GM12878 (cell line): ENCODE data around the gene SPAG16. TPM values are rescaled to one million over a fixed set of nuclear protein-coding genes. Genes with fewer than 3 reads are reported as not detected.

Experiments
- ATAC-seq: fragments of 200-7000 bp; cut with Tn5 transposase; 3 replicates; pipeline ENCODE4 v1.9.1; 2020; ENCODE audit warnings: mild to moderate bottlenecking, moderate library complexity
- BruUV-seq: library from RNA; stranded (reverse); fragments of 400-500 nt; replicated peaks from 2 replicates; lab custom pipeline; 2021; lab: Mats Ljungman, UMichigan
- CTCF ChIA-PET: fragments of 300-600 bp; sonication (Branson Sonifier 250); formaldehyde crosslinking; extraction: SDS; loops from one replicate; lab custom pipeline; 2021; ENCODE audit warnings: inconsistent platforms; lab: Yijun Ruan, JAX
- POLR2A ChIA-PET: fragments of 350-600 bp; formaldehyde crosslinking; extraction: SDS; loops from one replicate; lab custom pipeline; 2021; ENCODE audit warnings: inconsistent platforms; lab: Charles Lee
- RAD21 ChIA-PET: fragments of 300-600 bp; sonication (Branson Sonifier 250); formaldehyde crosslinking; loops from one replicate; lab custom pipeline; 2023; ENCODE audit warnings: antibody characterized with exemption; ENCODE audit not compliant: unreplicated experiment; lab: Charles Lee
- SMC1A ChIA-PET: fragments of 300-600 bp; sonication (Branson Sonifier 250); formaldehyde crosslinking; loops from one replicate; lab custom pipeline; 2023; ENCODE audit not compliant: unreplicated experiment, uncharacterized antibody; lab: Charles Lee
- DNase-seq: peaks from one replicate; pipeline ENCODE4 v3.0.0-alpha.2; 2011; ENCODE audit warnings: low read depth, low spot score
- FAIRE-seq: peaks from 3 replicates; lab custom pipeline; 2011; peaks lifted over from hg19 to GRCh38; lab: Jason Lieb, UNC
- H2AFZ ChIP-seq: 2 replicates; pipeline ENCODE4 v1.6.0; 2011; ENCODE audit warnings: low read depth, low read length, control low read depth; ENCODE audit not compliant: control insufficient read depth
- H3K27ac ChIP-seq: 2 replicates; pipeline ENCODE4 v1.5.1; 2011; ENCODE audit warnings: control low read depth; ENCODE audit not compliant: control insufficient read depth, insufficient read depth
- H3K27me3 ChIP-seq, 2 experiments: replicated peaks in 1 of 2; 2 replicates each; pipeline versions ENCODE4 v1.6.0 to v1.6.1; 2011; ENCODE audit warnings: low read length in 1 of 2; ENCODE audit not compliant: control insufficient read depth in 2 of 2, insufficient read depth in 2 of 2
- H3K36me3 ChIP-seq, 2 experiments: 2 replicates each; pipeline ENCODE4 v1.5.1; 2011; ENCODE audit warnings: low read length in 1 of 2; ENCODE audit not compliant: control insufficient read depth in 2 of 2, insufficient read depth in 2 of 2
- H3K4me1 ChIP-seq: 2 replicates; pipeline ENCODE4 v1.6.1; 2011; ENCODE audit warnings: mild to moderate bottlenecking, low read length, moderate library complexity, mixed read lengths; ENCODE audit not compliant: control insufficient read depth, insufficient read depth
- H3K4me2 ChIP-seq: 2 replicates; pipeline ENCODE4 v1.6.0; 2011; ENCODE audit warnings: control low read depth; ENCODE audit not compliant: control insufficient read depth, insufficient read depth
- H3K4me3 ChIP-seq: fragments of 200-600 bp; sonication (generic); 2 replicates; pipeline ENCODE4 v1.5.1; 2016
- H3K79me2 ChIP-seq: 2 replicates; pipeline ENCODE4 v1.6.0; 2011; ENCODE audit warnings: low read length; ENCODE audit not compliant: control insufficient read depth, insufficient read depth
- H3K9ac ChIP-seq: 2 replicates; pipeline ENCODE4 v1.8.0; 2011; ENCODE audit warnings: low read length, control low read depth, mixed read lengths; ENCODE audit not compliant: control insufficient read depth, insufficient read depth
- H3K9me3 ChIP-seq: replicated peaks from 3 replicates; pipeline ENCODE4 v1.5.1; 2011; ENCODE audit warnings: mild to moderate bottlenecking, low read length; ENCODE audit not compliant: control insufficient read depth, insufficient read depth
- H4K20me1 ChIP-seq: 2 replicates; pipeline ENCODE4 v1.6.0; 2011; ENCODE audit not compliant: control insufficient read depth, insufficient read depth
- CBFB ChIP-seq: IDR thresholded peaks from 2 replicates; pipeline ENCODE4 v1.6.1; 2016; ENCODE audit warnings: antibody characterized with exemption, low read depth
- CREB1 ChIP-seq: IDR thresholded peaks from 2 replicates; pipeline ENCODE4 v1.6.1; 2012; ENCODE audit warnings: low read depth, mild to moderate bottlenecking, inconsistent platforms
- IKZF2 ChIP-seq, 2 experiments: fragments of 450-650 bp; IDR thresholded peaks; 2 replicates each; pipeline ENCODE4 v1.6.1; 2017; ENCODE audit warnings: mild to moderate bottlenecking in 2 of 2, moderate library complexity in 2 of 2
- KLF5 ChIP-seq: fragments of 450-650 bp; IDR thresholded peaks from 2 replicates; pipeline ENCODE4 v1.6.1; 2014; ENCODE audit warnings: mild to moderate bottlenecking; ENCODE audit not compliant: partially characterized antibody
- MTA2 ChIP-seq: fragments of 450-650 bp; IDR thresholded peaks from 2 replicates; pipeline ENCODE4 v1.6.1; 2016; ENCODE audit warnings: low read depth, mild to moderate bottlenecking, moderate library complexity
- NBN ChIP-seq: fragments of 450-650 bp; IDR thresholded peaks from 2 replicates; pipeline ENCODE4 v1.6.1; 2016
- POLR2A ChIP-seq: IDR thresholded peaks from 2 replicates; pipeline ENCODE4 v1.6.1; 2011; ENCODE audit warnings: low read depth, mild to moderate bottlenecking, low read length
- SMAD1 ChIP-seq: fragments of 450-650 bp; IDR thresholded peaks from 2 replicates; pipeline ENCODE4 v1.6.1; 2018; ENCODE audit warnings: mild to moderate bottlenecking, low read depth; ENCODE audit not compliant: partially characterized antibody
- SMARCA5 ChIP-seq: fragments of 450-650 bp; IDR thresholded peaks from 2 replicates; pipeline ENCODE4 v1.6.1; 2017; ENCODE audit warnings: mild to moderate bottlenecking
- ZNF217 ChIP-seq: fragments of 450-650 bp; IDR thresholded peaks from 2 replicates; pipeline ENCODE4 v1.6.1; 2017; ENCODE audit warnings: antibody characterized with exemption, mild to moderate bottlenecking
- ZNF384 ChIP-seq: IDR thresholded peaks from 2 replicates; pipeline ENCODE4 v1.6.1; 2012; ENCODE audit warnings: low read depth, mild to moderate bottlenecking, low read length, improper control_type of control experiment, borderline replicate concordance
- WGBS: methylation state at CpG from one replicate; pipeline ENCODE4 v1.1.6; 2016; ENCODE audit warnings: low lambda C conversion rate; ENCODE audit not compliant: insufficient replicate concordance, insufficient coverage; ENCODE audit errors: missing lambda C conversion rate; 5-methylcytosine and 5-hydroxymethylcytosine counted together
- in situ Hi-C: fragments of 300-500 bp; cut with MboI; formaldehyde crosslinking; loops from 9 replicates; pipeline ENCODE4 v1.14.3; 2018; ENCODE audit warnings: mixed read lengths
- intact Hi-C: fragments of 100-400 bp; cut with micrococcal nuclease; formaldehyde crosslinking; loops from one replicate; pipeline ENCODE4 v1.14.2; 2022; ENCODE audit not compliant: unreplicated experiment
- polyA plus RNA-seq, 11 experiments: library from polyadenylated mRNA; depleted of rRNA in 4 of 11; unstranded in 6 of 11; stranded (reverse) in 5 of 11; fragments of >200 nt; fragmentation: Nextera tagmentation in 4 of 11; fragmentation: Illumina TruSeq in 1 of 11; extraction: Ambion mirVana in 4 of 11; extraction: Trizol in 1 of 11; gene quantifications; 1 replicate in 1 of 11; 2 replicates in 10 of 11; pipeline versions ENCODE4 v1.2.1 to v1.2.3, GENCODE V29; 2011 to 2016; ENCODE audit warnings: inconsistent platforms in 2 of 11, missing spikeins in 2 of 11, low read depth in 1 of 11
- total RNA-seq, 4 experiments: library from RNA; depleted of rRNA in 3 of 4; stranded (reverse); fragments of >200 nt in 3 of 4; fragmentation: Illumina TruSeq in 1 of 4; extraction: Trizol in 1 of 4; gene quantifications; 2 replicates each; pipeline versions ENCODE4 v1.2.1 to v1.2.3, GENCODE V29; 2013 to 2021
- TF ChIP-seq, protein P1 (sequence below): fragments of 450-650 bp; IDR thresholded peaks from 2 replicates; pipeline ENCODE4 v1.6.1; 2018; ENCODE audit warnings: mild to moderate bottlenecking, low read depth, moderate library complexity; ENCODE audit not compliant: partially characterized antibody
- TF ChIP-seq, protein P2 (sequence below): fragments of 450-650 bp; formaldehyde crosslinking; IDR thresholded peaks from 2 replicates; pipeline ENCODE4 v1.5.0; 2022; ENCODE audit warnings: mild to moderate bottlenecking, missing genetic modification characterization

Gene SPAG16
- total and polyA plus RNA-seq, 10 of the 15 experiments (the other 5 are each of a cell fraction or from before 2014, with no cell fraction given) = 6.0 to 25.0 (median 15.2) TPM

DNA sequence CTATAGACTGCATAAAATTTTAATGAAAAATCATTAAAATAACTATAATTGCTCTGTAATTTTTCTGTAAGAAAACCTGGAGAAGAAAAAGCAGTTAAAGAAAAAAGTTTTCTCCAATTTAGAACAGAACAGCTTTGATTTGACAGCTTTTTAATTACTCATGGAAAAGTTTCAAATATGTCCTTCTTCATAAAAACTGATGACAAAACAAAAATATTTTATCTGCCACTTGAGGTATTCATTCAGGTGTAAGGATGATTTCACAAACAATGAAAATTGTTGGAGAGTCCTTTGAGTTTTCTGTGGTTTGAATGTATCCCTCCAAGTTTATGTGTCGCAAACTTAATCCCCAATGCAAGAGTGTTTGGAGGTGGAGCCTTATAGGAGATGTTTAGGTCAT lies 824.3 kb downstream of the SPAG16 start:
- Histone ChIP-seq H4K20me1 (no peaks in the 10 kb centered on the region), H3K27me3 (no peaks in the 10 kb centered on the region), H2AFZ (no peak overlapping the region), H3K4me2 (no peak overlapping the region), H3K79me2 (no peaks in the 10 kb centered on the region), H3K36me3 (no peaks in the 10 kb centered on the region), H3K27ac (no peak overlapping the region), H3K9me3 (no peaks in the 10 kb centered on the region), H3K4me3 (no peak overlapping the region), H3K9ac (no peak overlapping the region), H3K4me1 (no peaks in the 10 kb centered on the region)
- intact Hi-C loops (no loop called here), in situ Hi-C loops (no loop called here)
- TF ChIP-seq ZNF217 (no peak), KLF5 (no peak), CREB1 (no peak), CBFB (no peak), SMARCA5 (no peak), MTA2 (no peak), SMAD1 (no peak), NBN (no peak), ZNF384 (no peak), POLR2A (no peak), IKZF2 (IDR thresholded peaks at IDR 0.05) (no peak)
- TF ChIP-seq, protein P1, sequence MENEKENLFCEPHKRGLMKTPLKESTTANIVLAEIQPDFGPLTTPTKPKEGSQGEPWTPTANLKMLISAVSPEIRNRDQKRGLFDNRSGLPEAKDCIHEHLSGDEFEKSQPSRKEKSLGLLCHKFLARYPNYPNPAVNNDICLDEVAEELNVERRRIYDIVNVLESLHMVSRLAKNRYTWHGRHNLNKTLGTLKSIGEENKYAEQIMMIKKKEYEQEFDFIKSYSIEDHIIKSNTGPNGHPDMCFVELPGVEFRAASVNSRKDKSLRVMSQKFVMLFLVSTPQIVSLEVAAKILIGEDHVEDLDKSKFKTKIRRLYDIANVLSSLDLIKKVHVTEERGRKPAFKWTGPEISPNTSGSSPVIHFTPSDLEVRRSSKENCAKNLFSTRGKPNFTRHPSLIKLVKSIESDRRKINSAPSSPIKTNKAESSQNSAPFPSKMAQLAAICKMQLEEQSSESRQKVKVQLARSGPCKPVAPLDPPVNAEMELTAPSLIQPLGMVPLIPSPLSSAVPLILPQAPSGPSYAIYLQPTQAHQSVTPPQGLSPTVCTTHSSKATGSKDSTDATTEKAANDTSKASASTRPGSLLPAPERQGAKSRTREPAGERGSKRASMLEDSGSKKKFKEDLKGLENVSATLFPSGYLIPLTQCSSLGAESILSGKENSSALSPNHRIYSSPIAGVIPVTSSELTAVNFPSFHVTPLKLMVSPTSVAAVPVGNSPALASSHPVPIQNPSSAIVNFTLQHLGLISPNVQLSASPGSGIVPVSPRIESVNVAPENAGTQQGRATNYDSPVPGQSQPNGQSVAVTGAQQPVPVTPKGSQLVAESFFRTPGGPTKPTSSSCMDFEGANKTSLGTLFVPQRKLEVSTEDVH = no peak
- TF ChIP-seq, protein P2, sequence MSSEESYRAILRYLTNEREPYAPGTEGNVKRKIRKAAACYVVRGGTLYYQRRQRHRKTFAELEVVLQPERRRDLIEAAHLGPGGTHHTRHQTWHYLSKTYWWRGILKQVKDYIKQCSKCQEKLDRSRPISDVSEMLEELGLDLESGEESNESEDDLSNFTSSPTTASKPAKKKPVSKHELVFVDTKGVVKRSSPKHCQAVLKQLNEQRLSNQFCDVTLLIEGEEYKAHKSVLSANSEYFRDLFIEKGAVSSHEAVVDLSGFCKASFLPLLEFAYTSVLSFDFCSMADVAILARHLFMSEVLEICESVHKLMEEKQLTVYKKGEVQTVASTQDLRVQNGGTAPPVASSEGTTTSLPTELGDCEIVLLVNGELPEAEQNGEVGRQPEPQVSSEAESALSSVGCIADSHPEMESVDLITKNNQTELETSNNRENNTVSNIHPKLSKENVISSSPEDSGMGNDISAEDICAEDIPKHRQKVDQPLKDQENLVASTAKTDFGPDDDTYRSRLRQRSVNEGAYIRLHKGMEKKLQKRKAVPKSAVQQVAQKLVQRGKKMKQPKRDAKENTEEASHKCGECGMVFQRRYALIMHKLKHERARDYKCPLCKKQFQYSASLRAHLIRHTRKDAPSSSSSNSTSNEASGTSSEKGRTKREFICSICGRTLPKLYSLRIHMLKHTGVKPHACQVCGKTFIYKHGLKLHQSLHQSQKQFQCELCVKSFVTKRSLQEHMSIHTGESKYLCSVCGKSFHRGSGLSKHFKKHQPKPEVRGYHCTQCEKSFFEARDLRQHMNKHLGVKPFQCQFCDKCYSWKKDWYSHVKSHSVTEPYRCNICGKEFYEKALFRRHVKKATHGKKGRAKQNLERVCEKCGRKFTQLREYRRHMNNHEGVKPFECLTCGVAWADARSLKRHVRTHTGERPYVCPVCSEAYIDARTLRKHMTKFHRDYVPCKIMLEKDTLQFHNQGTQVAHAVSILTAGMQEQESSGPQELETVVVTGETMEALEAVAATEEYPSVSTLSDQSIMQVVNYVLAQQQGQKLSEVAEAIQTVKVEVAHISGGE (CRISPR knock-in tag) = no peak
- ChIA-PET RAD21 (no interaction called here), CTCF (interaction anchor here (1.1 kb wide), 1 partner anchor 57 kb away, joined by 3 read pairs; no protein-coding TSS in a partner anchor), SMC1A (interaction anchor here (0.9 kb wide), 1 partner anchor 20 kb away, joined by 3 read pairs; no protein-coding TSS in a partner anchor), POLR2A (no interaction called here)
- no TSS peak for BruUV-seq
- WGBS = 75% methylated on average over 1 of the region's 1 CpG
- no peak for FAIRE-seq
- DNase-seq = no peak
- no peak for ATAC-seq
